Erythroblast (primary cell): ENCODE data around the gene POM121.
"Not testable (repeated sequence)": the region's sequence is repeated elsewhere in the genome, so short reads cannot be mapped to it uniquely, and the experiment has no call there.

Experiments
- GATA1 ChIP-seq: IDR thresholded peaks from 2 replicates; pipeline ENCODE4 v1.6.1; 2011; ENCODE audit warnings: low read depth, mild to moderate bottlenecking, control low read depth, low read length, moderate library complexity
- POLR2A ChIP-seq: IDR thresholded peaks from 2 replicates; pipeline ENCODE4 v1.6.1; 2011; ENCODE audit warnings: mild to moderate bottlenecking, low read length

GRCh38 chr7:72980382-72980781 lies 55.5 kb downstream of the POM121 start:
- TF ChIP-seq POLR2A, GATA1: not testable (repeated sequence)
